T1000 (cell line): Measurements from ENCODE around the gene EFTUD2.

ENCODE experiments used
- DNase-seq: peaks from one replicate; lab custom pipeline; 2025; ENCODE audit warnings: mixed read lengths; lab: John Stamatoyannopoulos, UW

Gene EFTUD2

DNA sequence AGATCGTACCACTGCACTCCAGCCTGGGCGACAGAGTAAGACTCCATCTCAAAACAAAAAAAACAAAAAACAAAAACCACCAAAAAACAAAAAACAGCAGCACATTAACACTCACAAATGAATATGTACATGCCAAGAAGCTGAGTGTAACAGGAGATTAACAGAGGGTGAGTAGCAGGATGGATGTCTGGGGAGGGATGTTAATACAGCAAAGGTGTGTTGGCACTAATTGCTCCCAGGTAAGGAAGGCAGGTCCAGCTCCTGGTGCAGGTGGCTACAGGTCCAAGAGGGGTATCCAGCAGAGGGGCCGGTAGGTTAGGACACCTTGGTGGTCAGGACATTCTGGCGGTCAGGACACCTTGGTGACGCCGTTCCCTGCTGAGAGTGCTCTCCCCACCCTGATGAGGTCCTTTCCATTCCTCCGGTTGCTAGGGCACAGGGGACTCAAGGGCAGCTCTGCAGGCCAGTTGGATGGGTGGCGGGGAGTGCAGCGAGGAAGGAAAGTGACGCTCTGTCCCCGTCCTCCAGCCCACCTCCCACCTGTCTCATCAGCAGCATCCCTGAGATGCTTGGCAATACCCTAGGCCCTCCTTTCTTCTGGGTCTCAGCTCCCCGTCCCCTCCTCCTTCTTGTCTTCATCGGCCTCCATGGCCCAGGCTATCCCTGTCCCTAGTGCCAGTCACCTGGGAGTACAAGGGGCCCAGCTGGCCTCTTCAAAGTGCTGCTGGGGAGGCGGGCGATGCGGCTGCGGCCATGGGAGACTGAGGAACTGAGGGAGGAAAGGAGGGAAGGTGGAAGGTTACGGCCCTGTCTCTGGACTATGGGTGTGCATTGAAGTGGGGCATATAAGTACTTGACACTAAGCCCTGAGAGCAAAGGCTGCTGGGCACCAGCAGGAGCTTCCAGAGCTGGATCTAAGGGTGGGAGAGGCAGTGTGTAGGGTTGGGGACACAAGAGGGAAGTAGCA is 26.8 kb upstream of the EFTUD2 start:
- no peak for DNase-seq

- DNase-seq, result no peak
These were observed 24.9 kb upstream of the EFTUD2 start for GRCh38 chr17:44924107-44924544.

GRCh38 chr17:44922746-44923470 is 23.7 kb upstream of the EFTUD2 start:
- DNase-seq, result no peak

- no peak for DNase-seq
These were observed 22.9 kb upstream of the EFTUD2 start for GRCh38 chr17:44922136-44922535.

DNA sequence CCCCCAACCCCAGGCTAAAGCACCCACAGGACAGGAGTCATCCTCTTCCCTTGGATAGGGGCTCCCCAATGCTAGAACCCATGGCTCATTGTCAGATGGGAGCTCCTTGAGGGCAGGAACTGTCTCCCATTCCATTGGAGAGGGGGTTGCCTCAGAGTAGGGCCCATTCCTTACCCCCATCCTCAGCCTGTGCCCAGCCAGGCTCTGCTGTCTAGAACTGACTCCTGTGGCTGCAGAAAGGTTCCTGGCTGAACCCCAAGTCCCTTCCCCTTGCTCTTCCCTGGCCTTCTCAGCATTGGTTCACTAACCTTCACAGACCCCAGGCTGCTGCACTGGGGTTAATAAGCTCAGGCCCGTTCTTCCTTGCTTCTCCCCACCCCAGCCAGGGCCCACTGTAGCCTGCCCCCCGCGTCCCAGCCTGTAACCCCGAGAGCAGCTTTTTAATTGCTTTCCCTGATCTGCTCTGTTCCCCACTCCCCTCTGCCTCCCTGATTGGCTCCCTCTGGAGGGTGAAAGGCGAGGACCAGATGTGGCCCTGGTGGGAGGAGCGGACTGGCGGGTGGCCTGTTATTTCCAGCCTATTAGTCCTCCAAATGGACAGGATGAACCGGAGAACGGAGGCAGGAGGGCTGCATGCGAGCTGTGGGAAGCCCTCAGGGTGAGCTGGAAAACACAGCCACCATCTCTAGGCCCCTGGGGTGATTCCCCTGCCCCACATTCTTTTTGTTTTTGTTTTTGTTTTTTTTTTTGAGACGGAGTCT is 22.1 kb upstream of the EFTUD2 start:
- DNase-seq, result no peak

- DNase-seq, result no peak
These were observed 21.3 kb upstream of the EFTUD2 start for GRCh38 chr17:44920565-44920940.

DNA sequence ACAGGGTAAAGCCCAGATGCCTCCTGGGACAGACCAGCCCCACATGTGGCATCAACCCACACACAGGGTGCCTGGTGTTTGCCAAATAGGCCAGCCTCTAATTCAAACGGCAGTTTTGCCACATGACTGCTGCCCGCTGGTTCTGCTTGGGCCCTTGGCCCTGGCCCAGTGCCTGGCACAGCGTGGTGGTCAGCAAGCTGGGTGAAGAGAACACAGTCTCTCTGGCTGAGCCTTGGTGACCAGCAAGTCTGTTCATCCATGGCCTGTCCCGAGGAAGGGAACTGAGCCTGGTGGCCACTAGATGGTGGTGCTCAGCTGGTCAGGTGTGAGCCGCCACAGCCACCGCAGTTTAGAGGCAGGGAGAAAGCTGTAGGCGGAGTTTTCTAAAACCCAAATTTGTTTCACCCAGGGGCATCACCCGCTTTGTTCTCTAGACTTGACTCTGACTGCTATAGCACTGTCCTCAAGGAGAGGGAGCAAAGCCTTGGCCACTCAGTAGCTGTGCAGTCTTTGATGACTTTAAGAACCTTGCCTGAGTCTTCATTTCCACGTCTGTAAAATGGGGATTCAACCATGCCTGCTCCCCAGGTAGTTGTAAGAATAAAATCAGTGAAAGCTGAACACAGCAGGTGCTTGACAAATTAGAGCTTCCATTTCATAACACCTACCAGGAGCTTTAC is 20.8 kb upstream of the EFTUD2 start:
- peak; percentile 68 for DNase-seq

DNA sequence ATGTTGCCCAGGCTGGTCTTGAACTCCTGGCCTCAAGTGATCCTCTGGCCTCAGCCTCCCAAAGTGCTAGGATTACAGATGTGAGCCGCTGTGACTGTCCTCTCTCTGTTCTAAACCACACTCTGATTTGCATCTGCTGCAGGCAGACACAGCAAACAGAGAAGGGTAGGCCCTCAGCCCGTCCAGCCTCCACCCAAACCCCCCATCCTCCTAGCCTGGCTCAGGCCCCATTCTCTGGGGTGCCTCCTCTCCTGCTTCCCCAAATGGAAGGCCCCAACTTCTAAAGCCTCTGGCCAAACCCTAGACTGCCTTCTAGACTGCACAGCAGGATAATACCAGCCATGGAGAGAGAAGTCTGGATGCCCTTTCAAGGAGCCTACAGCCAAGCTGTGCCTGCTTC is 20.2 kb upstream of the EFTUD2 start:
- DNase-seq, result no peak

GRCh38 chr17:44918006-44918405 is 18.8 kb upstream of the EFTUD2 start:
- DNase-seq, result no peak

GRCh38 chr17:44917456-44917855 is 18.2 kb upstream of the EFTUD2 start:
- DNase-seq, result no peak

- peak; percentile 61 for DNase-seq
These were observed 17.6 kb upstream of the EFTUD2 start for GRCh38 chr17:44916781-44917241.

DNA sequence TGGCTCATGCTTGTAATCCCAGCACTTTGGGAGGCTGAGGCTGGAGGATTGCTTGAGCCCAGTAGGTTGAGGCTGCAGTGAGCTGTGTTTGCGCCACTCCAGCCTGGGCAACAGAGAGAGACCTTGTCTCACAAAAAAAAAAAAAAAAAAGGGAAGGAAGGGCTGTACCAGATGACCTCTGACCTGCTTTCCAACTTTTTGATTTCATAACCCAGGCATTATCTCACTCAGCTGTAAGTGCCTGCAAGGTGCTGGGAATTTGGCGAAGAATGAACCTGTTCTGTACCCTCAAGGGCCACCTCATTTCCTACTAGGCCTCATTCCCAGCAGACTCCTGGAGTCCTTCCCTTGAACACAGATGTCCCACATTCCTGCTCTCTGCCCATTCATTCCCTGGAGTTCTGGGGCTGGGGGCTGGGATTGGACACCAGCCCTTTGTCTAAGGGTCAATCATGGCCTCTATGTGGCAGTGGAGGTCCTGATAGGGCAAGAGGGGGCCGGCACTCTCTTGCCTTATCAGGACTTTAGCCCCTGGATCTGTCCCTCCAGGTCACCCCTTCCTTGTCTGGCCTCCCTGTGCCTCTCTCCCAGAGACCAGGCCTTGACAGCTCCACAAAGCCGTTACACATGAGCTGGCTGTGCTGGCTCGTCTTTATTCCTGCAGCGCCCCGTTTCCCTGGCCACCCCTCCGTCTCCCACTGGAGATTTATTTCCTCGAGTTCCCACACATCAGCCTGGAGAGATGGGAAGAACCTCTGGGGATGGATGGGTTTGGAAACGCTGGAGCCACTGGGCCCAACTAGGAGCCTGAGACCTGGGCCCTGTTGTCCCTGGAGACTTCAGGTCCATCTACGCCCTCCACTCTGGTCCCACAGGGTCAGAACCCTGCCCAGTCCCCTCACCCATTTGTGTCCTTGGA is 16.9 kb upstream of the EFTUD2 start:
- no peak for DNase-seq

DNA sequence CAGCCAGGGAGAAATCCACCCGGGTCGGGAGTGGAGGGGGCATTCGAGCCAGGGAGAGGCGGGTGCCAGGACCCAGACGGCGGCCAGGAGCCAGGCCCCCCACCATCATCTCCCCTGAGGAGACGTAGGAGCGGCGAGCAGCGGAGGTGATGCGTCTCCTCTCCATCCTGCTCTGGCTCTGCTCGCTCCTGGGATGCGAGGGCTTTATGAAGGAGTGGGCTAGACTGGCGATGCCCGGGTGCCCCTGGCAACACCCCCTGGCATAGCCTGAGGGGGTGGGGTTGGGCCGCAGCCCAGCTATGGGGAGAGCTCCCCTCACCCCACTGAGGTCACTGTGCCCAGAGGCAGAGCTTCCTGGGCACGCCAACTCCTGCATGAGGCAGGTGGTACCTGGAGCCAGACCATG is 16.1 kb upstream of the EFTUD2 start, which contains the start of gene GFAP:
Gene GFAP, minus strand, starts transcription at position 180 of the 406 bp plus-strand sequence. Its CDS starts 14 bp downstream, at position 166.
- DNase-seq, result no peak

GRCh38 chr17:44914698-44915271 is 15.5 kb upstream of the EFTUD2 start:
- DNase-seq, result no peak

- no peak for DNase-seq
These were observed 14.9 kb upstream of the EFTUD2 start for GRCh38 chr17:44914148-44914547.

- no peak for DNase-seq
These were observed 14.4 kb upstream of the EFTUD2 start for GRCh38 chr17:44913676-44914075.

DNA sequence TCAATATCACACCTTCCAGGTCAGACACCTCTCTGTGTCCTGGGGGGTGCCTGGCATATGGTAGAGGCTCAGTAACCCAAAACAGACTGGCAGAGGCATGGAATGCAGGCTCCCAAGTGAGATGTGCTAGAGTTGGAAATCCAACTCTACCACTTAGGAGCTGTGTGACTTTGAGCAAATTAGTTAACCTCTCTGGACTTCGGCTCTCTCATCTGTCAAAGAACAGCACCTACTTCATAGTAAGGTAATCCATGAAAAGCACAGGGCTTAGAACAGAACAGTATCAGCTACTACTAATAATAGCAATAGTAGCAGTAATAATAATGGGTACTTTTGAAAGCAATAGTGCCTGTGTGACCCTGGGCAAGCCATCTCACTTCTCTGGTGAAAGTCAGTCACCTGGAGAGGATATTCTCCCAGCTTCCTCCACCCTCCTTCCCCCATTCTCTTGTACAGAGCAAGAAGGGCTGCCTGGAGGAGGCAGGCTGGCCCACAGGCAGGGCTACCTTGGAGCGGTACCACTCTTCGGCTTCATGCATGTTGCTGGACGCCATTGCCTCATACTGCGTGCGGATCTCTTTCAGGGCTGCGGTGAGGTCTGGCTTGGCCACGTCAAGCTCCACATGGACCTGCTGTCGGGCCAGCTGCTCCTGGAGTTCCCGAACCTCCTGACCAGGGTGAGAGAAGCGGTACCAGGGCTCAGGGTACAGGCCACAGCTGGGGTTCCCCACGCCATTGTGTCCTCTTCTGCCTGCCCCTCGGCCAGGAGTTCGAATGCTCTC is 13.7 kb upstream of the EFTUD2 start:
- no peak for DNase-seq

DNA sequence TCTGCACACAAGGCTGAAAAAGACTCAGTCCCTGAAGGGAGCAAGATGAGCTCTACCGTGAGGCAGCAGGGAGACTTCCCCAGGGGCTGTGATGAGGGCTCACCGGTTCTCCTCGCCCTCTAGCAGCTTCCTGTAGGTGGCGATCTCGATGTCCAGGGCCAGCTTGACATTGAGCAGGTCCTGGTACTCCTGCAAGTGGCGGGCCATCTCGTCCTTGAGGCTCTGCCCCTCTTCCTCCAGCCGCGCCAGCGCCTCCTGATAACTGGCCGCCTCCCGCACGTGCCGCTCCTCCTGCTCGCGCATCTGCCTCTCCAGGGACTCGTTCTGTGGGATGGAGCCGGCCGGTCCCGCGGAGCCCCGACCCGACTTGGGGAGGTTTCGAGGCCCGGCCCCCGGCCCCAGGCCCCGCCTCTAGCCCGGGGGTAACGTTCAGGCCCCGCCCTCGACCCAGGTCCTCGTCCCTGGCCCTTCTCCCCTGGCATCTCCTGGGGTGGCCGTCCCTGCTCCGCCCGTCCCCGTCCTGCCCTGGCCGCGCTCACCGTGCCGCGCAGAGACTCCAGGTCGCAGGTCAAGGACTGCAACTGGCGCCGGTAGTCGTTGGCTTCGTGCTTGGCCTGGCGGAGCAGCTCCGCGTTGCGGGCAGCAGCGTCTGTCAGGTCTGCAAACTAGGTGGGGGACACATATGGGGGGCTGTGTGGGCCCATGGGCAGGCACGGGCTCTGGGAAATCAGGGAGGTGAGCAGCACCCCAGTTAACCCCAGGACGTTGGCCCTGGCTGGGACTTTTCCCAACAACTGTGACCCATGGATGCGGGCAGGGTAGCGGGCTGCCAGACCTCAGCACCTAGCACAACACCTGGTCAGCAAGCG is 12.1 kb upstream of the EFTUD2 start:
- no peak for DNase-seq
